Measurements from ENCODE around the gene NDST1.
"Not testable (repeated sequence)": the region's sequence is repeated elsewhere in the genome, so short reads cannot be mapped to it uniquely, and the experiment has no call there.

Gene NDST1

GRCh38 chr5:150473673-150474358, 34.1 kb upstream of the NDST1 start:
- no peak overlapping the region for H3K27ac ChIP-seq (replicated peaks)
- TF ChIP-seq SPI1 (IDR thresholded peaks at IDR 0.05; ENCODE audit: borderline replicate concordance, low read depth) = no peak
- no peak for TF ChIP-seq CTCF (IDR thresholded peaks at IDR 0.05; ENCODE audit: insufficient read depth, low read length)
- TF ChIP-seq GABPA (IDR thresholded peaks at IDR 0.05; ENCODE audit: low read depth) = no peak
- TF ChIP-seq REST (IDR thresholded peaks at IDR 0.05; ENCODE audit: insufficient replicate concordance, low read depth) = no peak
- TF ChIP-seq POLR2AphosphoS5 (IDR thresholded peaks at IDR 0.05; ENCODE audit: low read depth) = no peak
- no peaks in the 10 kb centered on the region for H3K27me3 ChIP-seq (ENCODE audit: insufficient read depth, poor library complexity, severe bottlenecking)
- no peak overlapping the region for H3K4me3 ChIP-seq (replicated peaks; ENCODE audit: insufficient read depth, low read length)
- no peak for DNase-seq (ENCODE audit: low read depth in 1 of 2, low spot score in 1 of 2)

GRCh38 chr5:150476568-150476967, 31.4 kb upstream of the NDST1 start:
- H3K27ac ChIP-seq (replicated peaks) = peak overlapping the region; percentile 44
- H3K27me3 ChIP-seq (ENCODE audit: insufficient read depth, poor library complexity, severe bottlenecking); DNase-seq (ENCODE audit: low read depth in 1 of 2, low spot score in 1 of 2); H3K4me3 ChIP-seq (replicated peaks; ENCODE audit: insufficient read depth, low read length): not testable (repeated sequence)

GRCh38 chr5:150479416-150479815, 28.5 kb upstream of the NDST1 start:
- TF ChIP-seq REST (IDR thresholded peaks at IDR 0.05; ENCODE audit: insufficient replicate concordance, low read depth) (no peak), POLR2AphosphoS5 (IDR thresholded peaks at IDR 0.05; ENCODE audit: low read depth) (no peak), SPI1 (IDR thresholded peaks at IDR 0.05; ENCODE audit: borderline replicate concordance, low read depth) (no peak), CTCF (IDR thresholded peaks at IDR 0.05; ENCODE audit: insufficient read depth, low read length) (no peak), GABPA (IDR thresholded peaks at IDR 0.05; ENCODE audit: low read depth) (no peak)
- H3K4me3 ChIP-seq (replicated peaks; ENCODE audit: insufficient read depth, low read length) = no peak overlapping the region
- no peaks in the 10 kb centered on the region for H3K27me3 ChIP-seq (ENCODE audit: insufficient read depth, poor library complexity, severe bottlenecking)
- DNase-seq (ENCODE audit: low read depth in 1 of 2, low spot score in 1 of 2) = no peak
- H3K27ac ChIP-seq (replicated peaks) = no peak overlapping the region

GRCh38 chr5:150481708-150481965, 26.3 kb upstream of the NDST1 start:
- no peak for DNase-seq (ENCODE audit: low read depth in 1 of 2, low spot score in 1 of 2)
- H3K27me3 ChIP-seq (ENCODE audit: insufficient read depth, poor library complexity, severe bottlenecking) = no peaks in the 10 kb centered on the region
- TF ChIP-seq REST (IDR thresholded peaks at IDR 0.05; ENCODE audit: insufficient replicate concordance, low read depth) (no peak), SPI1 (IDR thresholded peaks at IDR 0.05; ENCODE audit: borderline replicate concordance, low read depth) (no peak), POLR2AphosphoS5 (IDR thresholded peaks at IDR 0.05; ENCODE audit: low read depth) (no peak), CTCF (IDR thresholded peaks at IDR 0.05; ENCODE audit: insufficient read depth, low read length) (no peak)
- no peak overlapping the region for H3K27ac ChIP-seq (replicated peaks)
- no peak overlapping the region for H3K4me3 ChIP-seq (replicated peaks; ENCODE audit: insufficient read depth, low read length)

Data from HL-60 (cell line).